Forelimb muscle (tissue), 1 donor: Measurements from ENCODE around the gene ATP1B3. TPM values are rescaled to one million over a fixed set of nuclear protein-coding genes. Genes with fewer than 3 reads are reported as not detected.
"Not testable (repeated sequence)": the region's sequence is repeated elsewhere in the genome, so short reads cannot be mapped to it uniquely, and the experiment has no call there.

Source experiments
- DNase-seq: peaks from one replicate; pipeline ENCODE4 v3.0.0-alpha.2; 2013; ENCODE audit warnings: low read depth
- polyA plus RNA-seq: library from polyadenylated mRNA; unstranded; fragments of 120-200 nt; gene quantifications from one replicate; pipeline ENCODE4 v1.2.1, GENCODE V29; 2013; ENCODE audit not compliant: insufficient read length

ATP1B3 gene
- 92.4 TPM for polyA plus RNA-seq

GRCh38 chr3:141876381-141876890 is at the start of gene ATP1B3:
Gene ATP1B3 (plus strand): TSS chr3:141876643. CDS start chr3:141876802, 159 bp downstream.
- peak; percentile 68 for DNase-seq

GRCh38 chr3:141828487-141828886 is 48.0 kb upstream of the ATP1B3 start:
- DNase-seq, result no peak

GRCh38 chr3:141828890-141829289 is 47.6 kb upstream of the ATP1B3 start:
- no peak for DNase-seq

- DNase-seq, result no peak
These were observed 45.9 kb upstream of the ATP1B3 start for GRCh38 chr3:141830508-141830907.

- no peak for DNase-seq
These were observed 42.2 kb upstream of the ATP1B3 start for GRCh38 chr3:141834292-141834691.

- DNase-seq, result no peak
These were observed 40.8 kb upstream of the ATP1B3 start for GRCh38 chr3:141835557-141836229.

GRCh38 chr3:141839389-141839788 is 37.1 kb upstream of the ATP1B3 start:
- DNase-seq, result no peak

- DNase-seq, result no peak
These were observed 35.5 kb upstream of the ATP1B3 start for GRCh38 chr3:141840737-141841544.

GRCh38 chr3:141844108-141844507 is 32.3 kb upstream of the ATP1B3 start:
- DNase-seq, result no peak

GRCh38 chr3:141844812-141845211 is 31.6 kb upstream of the ATP1B3 start:
- no peak for DNase-seq

GRCh38 chr3:141845407-141846049 is 30.9 kb upstream of the ATP1B3 start:
- no peak for DNase-seq

- no peak for DNase-seq
These were observed 30.4 kb upstream of the ATP1B3 start for GRCh38 chr3:141846050-141846433.

GRCh38 chr3:141848159-141848748 is 28.2 kb upstream of the ATP1B3 start:
- DNase-seq, result not testable (repeated sequence)

GRCh38 chr3:141849056-141849815 is 27.2 kb upstream of the ATP1B3 start:
- DNase-seq, result no peak

GRCh38 chr3:141851411-141851810 is 25.0 kb upstream of the ATP1B3 start:
- DNase-seq, result no peak

GRCh38 chr3:141853081-141853601 is 23.3 kb upstream of the ATP1B3 start:
- no peak for DNase-seq

GRCh38 chr3:141853629-141854168 is 22.7 kb upstream of the ATP1B3 start:
- no peak for DNase-seq

- no peak for DNase-seq
These were observed 21.8 kb upstream of the ATP1B3 start for GRCh38 chr3:141854599-141854998.

GRCh38 chr3:141858312-141858711 is 18.1 kb upstream of the ATP1B3 start:
- DNase-seq, result no peak

- DNase-seq, result no peak
These were observed 16.8 kb upstream of the ATP1B3 start for GRCh38 chr3:141859651-141860050.
